HepG2 (cell line): ENCODE measurements around the gene ALB. TPM values are rescaled to one million over a fixed set of nuclear protein-coding genes. Genes with fewer than 3 reads are reported as not detected.

Experiments
- AKAP8 ChIP-seq: sonication (generic); formaldehyde crosslinking; IDR thresholded peaks from 2 replicates; pipeline ENCODE4 v1.5.1; 2020; ENCODE audit warnings: mild to moderate bottlenecking, missing genetic modification reagents
- ARHGAP35 ChIP-seq: sonication (generic); formaldehyde crosslinking; IDR thresholded peaks from 2 replicates; pipeline ENCODE4 v1.9.0; 2022; ENCODE audit warnings: mild to moderate bottlenecking, inconsistent platforms, moderate library complexity, missing genetic modification reagents, borderline replicate concordance
- CHD2 ChIP-seq: IDR thresholded peaks from 2 replicates; pipeline ENCODE4 v1.6.1; 2011; ENCODE audit warnings: low read depth, low read length, improper control_type of control experiment
- FLYWCH1 ChIP-seq: sonication (generic); formaldehyde crosslinking; IDR thresholded peaks from 2 replicates; pipeline ENCODE4 v1.8.1; 2023; ENCODE audit warnings: mild to moderate bottlenecking, missing genetic modification reagents
- IRX3 ChIP-seq: sonication (generic); formaldehyde crosslinking; IDR thresholded peaks from 2 replicates; pipeline ENCODE4 v1.8.1; 2023; ENCODE audit warnings: mild to moderate bottlenecking, low read depth, missing genetic modification reagents, borderline replicate concordance
- ISL2 ChIP-seq: sonication (generic); formaldehyde crosslinking; IDR thresholded peaks from 2 replicates; pipeline ENCODE4 v1.5.0; 2020; ENCODE audit warnings: missing genetic modification reagents
- JUN ChIP-seq: sonication (generic); formaldehyde crosslinking; IDR thresholded peaks from 2 replicates; pipeline ENCODE4 v1.4.0; 2020; ENCODE audit warnings: mild to moderate bottlenecking, missing genetic modification reagents
- MBNL3 ChIP-seq: fragments of 250-450 bp; sonication (Bioruptor Pico); conservative IDR thresholded peaks from 2 replicates; pipeline ENCODE4 v1.8.0; 2022; ENCODE audit warnings: mild to moderate bottlenecking, inconsistent platforms
- NFE2 ChIP-seq: sonication (generic); formaldehyde crosslinking; IDR thresholded peaks from 2 replicates; pipeline ENCODE4 v1.4.0; 2020; ENCODE audit warnings: missing genetic modification reagents
- POLR2A ChIP-seq, 2 experiments: IDR thresholded peaks; 2 replicates each; pipeline ENCODE4 v1.6.1; 2011; ENCODE audit warnings: low read depth in 2 of 2, low read length in 2 of 2, mild to moderate bottlenecking in 1 of 2, moderate library complexity in 1 of 2; ENCODE audit not compliant: insufficient read depth in 1 of 2
- TBX3 ChIP-seq: fragments of 450-650 bp; IDR thresholded peaks from 2 replicates; pipeline ENCODE4 v1.6.1; 2017; ENCODE audit warnings: antibody characterized with exemption, mild to moderate bottlenecking, inconsistent platforms, borderline replicate concordance
- XRCC5 ChIP-seq: fragments of 200-400 bp; formaldehyde crosslinking; optimal IDR thresholded peaks from 2 replicates; pipeline ENCODE3; 2017; ENCODE audit warnings: mild to moderate bottlenecking, low read length
- ZBTB42 ChIP-seq: sonication (generic); formaldehyde crosslinking; IDR thresholded peaks from 2 replicates; pipeline ENCODE4 v1.5.0; 2020; ENCODE audit warnings: mild to moderate bottlenecking, missing genetic modification reagents
- ZFAT ChIP-seq: sonication (generic); formaldehyde crosslinking; conservative IDR thresholded peaks from 2 replicates; pipeline ENCODE4 v1.8.1; 2023; ENCODE audit warnings: missing genetic modification reagents, inconsistent platforms
- ZFP1 ChIP-seq: IDR thresholded peaks from 2 replicates; pipeline ENCODE4 v1.6.1; 2016
- ZNF180 ChIP-seq: sonication (generic); formaldehyde crosslinking; IDR thresholded peaks from 2 replicates; pipeline ENCODE4 v1.4.0; 2020; ENCODE audit warnings: low read depth, missing genetic modification reagents, borderline replicate concordance
- ZNF569 ChIP-seq: sonication (generic); formaldehyde crosslinking; IDR thresholded peaks from 2 replicates; pipeline ENCODE4 v1.5.0; 2020; ENCODE audit warnings: mild to moderate bottlenecking, missing genetic modification reagents, moderate library complexity, borderline replicate concordance
- ZNF83 ChIP-seq: sonication (generic); formaldehyde crosslinking; IDR thresholded peaks from 2 replicates; pipeline ENCODE4 v1.4.0; 2020; ENCODE audit warnings: missing genetic modification reagents, mild to moderate bottlenecking, borderline replicate concordance
- polyA plus RNA-seq, 8 experiments: library from polyadenylated mRNA; depleted of rRNA in 3 of 8; stranded (reverse) in 7 of 8; unstranded in 1 of 8; fragments of >200 nt; fragmentation: Illumina TruSeq in 4 of 8; extraction: Trizol in 4 of 8; gene quantifications; 2 replicates each; pipeline versions ENCODE4 v1.2.1 to v1.2.3, GENCODE V29; 2011 to 2016; ENCODE audit warnings: low read depth in 4 of 8, missing spikeins in 1 of 8, mixed read lengths in 1 of 8; ENCODE audit not compliant: insufficient read depth in 1 of 8
- total RNA-seq, 5 experiments: library from RNA; depleted of rRNA; stranded (reverse); fragments of >200 nt; fragmentation: Illumina TruSeq; extraction: Trizol; gene quantifications; 2 replicates each; pipeline ENCODE4 v1.2.3, GENCODE V29; 2016; ENCODE audit warnings: low read depth in 1 of 5
- TF ChIP-seq, protein P1 (sequence below): sonication (generic); formaldehyde crosslinking; IDR thresholded peaks from 2 replicates; pipeline ENCODE4 v1.9.0; 2021; ENCODE audit warnings: missing genetic modification reagents, borderline replicate concordance
- TF ChIP-seq, protein P2 (sequence below): sonication (generic); formaldehyde crosslinking; IDR thresholded peaks from 2 replicates; pipeline ENCODE4 v1.4.0; 2020; ENCODE audit warnings: missing genetic modification reagents
- TF ChIP-seq, protein P3 (sequence below): IDR thresholded peaks from 2 replicates; pipeline ENCODE4 v1.6.1; 2016; ENCODE audit warnings: missing genetic modification reagents, missing compliant biosample characterization
- TF ChIP-seq, protein P4 (sequence below), 2 experiments: fragments of 450-650 bp in 1 of 2; sonication (generic) in 1 of 2; formaldehyde crosslinking; IDR thresholded peaks; 2 replicates each; pipeline versions ENCODE4 v1.5.0 to v1.8.0; 2020 to 2022; ENCODE audit warnings: mild to moderate bottlenecking in 1 of 2, missing genetic modification reagents in 1 of 2
- TF ChIP-seq, protein P5 (sequence below): sonication (generic); formaldehyde crosslinking; IDR thresholded peaks from 2 replicates; pipeline ENCODE4 v1.4.0; 2020; ENCODE audit warnings: missing genetic modification reagents

ALB gene
- total and polyA plus RNA-seq, 2 of the 13 experiments (the other 11 are each of a cell fraction or from before 2014, with no cell fraction given), result 22,259 to 22,625 TPM

DNA sequence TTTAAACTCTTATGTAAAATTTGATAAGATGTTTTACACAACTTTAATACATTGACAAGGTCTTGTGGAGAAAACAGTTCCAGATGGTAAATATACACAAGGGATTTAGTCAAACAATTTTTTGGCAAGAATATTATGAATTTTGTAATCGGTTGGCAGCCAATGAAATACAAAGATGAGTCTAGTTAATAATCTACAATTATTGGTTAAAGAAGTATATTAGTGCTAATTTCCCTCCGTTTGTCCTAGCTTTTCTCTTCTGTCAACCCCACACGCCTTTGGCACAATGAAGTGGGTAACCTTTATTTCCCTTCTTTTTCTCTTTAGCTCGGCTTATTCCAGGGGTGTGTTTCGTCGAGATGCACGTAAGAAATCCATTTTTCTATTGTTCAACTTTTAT is at the start of gene ALB (continued):
- TF ChIP-seq, protein P1, sequence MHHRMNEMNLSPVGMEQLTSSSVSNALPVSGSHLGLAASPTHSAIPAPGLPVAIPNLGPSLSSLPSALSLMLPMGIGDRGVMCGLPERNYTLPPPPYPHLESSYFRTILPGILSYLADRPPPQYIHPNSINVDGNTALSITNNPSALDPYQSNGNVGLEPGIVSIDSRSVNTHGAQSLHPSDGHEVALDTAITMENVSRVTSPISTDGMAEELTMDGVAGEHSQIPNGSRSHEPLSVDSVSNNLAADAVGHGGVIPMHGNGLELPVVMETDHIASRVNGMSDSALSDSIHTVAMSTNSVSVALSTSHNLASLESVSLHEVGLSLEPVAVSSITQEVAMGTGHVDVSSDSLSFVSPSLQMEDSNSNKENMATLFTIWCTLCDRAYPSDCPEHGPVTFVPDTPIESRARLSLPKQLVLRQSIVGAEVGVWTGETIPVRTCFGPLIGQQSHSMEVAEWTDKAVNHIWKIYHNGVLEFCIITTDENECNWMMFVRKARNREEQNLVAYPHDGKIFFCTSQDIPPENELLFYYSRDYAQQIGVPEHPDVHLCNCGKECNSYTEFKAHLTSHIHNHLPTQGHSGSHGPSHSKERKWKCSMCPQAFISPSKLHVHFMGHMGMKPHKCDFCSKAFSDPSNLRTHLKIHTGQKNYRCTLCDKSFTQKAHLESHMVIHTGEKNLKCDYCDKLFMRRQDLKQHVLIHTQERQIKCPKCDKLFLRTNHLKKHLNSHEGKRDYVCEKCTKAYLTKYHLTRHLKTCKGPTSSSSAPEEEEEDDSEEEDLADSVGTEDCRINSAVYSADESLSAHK (CRISPR knock-in tag), result no peak
- 0 out of 2 replicates have a peak, but pooled peaks have one; percentile 65 for TF ChIP-seq ZNF180 (CRISPR knock-in tag)
- TF ChIP-seq, protein P2, sequence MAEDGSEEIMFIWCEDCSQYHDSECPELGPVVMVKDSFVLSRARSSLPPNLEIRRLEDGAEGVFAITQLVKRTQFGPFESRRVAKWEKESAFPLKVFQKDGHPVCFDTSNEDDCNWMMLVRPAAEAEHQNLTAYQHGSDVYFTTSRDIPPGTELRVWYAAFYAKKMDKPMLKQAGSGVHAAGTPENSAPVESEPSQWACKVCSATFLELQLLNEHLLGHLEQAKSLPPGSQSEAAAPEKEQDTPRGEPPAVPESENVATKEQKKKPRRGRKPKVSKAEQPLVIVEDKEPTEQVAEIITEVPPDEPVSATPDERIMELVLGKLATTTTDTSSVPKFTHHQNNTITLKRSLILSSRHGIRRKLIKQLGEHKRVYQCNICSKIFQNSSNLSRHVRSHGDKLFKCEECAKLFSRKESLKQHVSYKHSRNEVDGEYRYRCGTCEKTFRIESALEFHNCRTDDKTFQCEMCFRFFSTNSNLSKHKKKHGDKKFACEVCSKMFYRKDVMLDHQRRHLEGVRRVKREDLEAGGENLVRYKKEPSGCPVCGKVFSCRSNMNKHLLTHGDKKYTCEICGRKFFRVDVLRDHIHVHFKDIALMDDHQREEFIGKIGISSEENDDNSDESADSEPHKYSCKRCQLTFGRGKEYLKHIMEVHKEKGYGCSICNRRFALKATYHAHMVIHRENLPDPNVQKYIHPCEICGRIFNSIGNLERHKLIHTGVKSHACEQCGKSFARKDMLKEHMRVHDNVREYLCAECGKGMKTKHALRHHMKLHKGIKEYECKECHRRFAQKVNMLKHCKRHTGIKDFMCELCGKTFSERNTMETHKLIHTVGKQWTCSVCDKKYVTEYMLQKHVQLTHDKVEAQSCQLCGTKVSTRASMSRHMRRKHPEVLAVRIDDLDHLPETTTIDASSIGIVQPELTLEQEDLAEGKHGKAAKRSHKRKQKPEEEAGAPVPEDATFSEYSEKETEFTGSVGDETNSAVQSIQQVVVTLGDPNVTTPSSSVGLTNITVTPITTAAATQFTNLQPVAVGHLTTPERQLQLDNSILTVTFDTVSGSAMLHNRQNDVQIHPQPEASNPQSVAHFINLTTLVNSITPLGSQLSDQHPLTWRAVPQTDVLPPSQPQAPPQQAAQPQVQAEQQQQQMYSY (CRISPR knock-in tag), result no peak
- TF ChIP-seq XRCC5, result no peak
- TF ChIP-seq ZBTB42 (CRISPR knock-in tag), result no peak
- no peak for TF ChIP-seq MBNL3 (CRISPR knock-in tag)
- TF ChIP-seq AKAP8 (CRISPR knock-in tag), result no peak
- TF ChIP-seq, protein P3, sequence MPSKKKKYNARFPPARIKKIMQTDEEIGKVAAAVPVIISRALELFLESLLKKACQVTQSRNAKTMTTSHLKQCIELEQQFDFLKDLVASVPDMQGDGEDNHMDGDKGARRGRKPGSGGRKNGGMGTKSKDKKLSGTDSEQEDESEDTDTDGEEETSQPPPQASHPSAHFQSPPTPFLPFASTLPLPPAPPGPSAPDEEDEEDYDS, result peak; percentile 98
- peak; percentile 73 for TF ChIP-seq ZFP1 (CRISPR knock-in tag)
- no peak for TF ChIP-seq TBX3
- TF ChIP-seq POLR2A (IDR thresholded peaks at IDR 0.05; ENCODE audit: insufficient read depth in 1 of 2, low read depth in 2 of 2, low read length in 2 of 2), result peak; percentile 96 to 99
- no peak for TF ChIP-seq NFE2 (CRISPR knock-in tag)
- TF ChIP-seq CHD2, result no peak
- TF ChIP-seq, protein P4, sequence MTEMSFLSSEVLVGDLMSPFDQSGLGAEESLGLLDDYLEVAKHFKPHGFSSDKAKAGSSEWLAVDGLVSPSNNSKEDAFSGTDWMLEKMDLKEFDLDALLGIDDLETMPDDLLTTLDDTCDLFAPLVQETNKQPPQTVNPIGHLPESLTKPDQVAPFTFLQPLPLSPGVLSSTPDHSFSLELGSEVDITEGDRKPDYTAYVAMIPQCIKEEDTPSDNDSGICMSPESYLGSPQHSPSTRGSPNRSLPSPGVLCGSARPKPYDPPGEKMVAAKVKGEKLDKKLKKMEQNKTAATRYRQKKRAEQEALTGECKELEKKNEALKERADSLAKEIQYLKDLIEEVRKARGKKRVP (CRISPR knock-in tag; IDR thresholded peaks at IDR 0.05), result peak in 1 of 2 experiments; percentile 57; a peak in 2 of 4 replicates
- TF ChIP-seq ZNF83 (CRISPR knock-in tag), result no peak
- peak; percentile 70; the same call in 1 of the 2 replicates for TF ChIP-seq IRX3 (CRISPR knock-in tag)
- no peak for TF ChIP-seq ARHGAP35
- TF ChIP-seq, protein P5, sequence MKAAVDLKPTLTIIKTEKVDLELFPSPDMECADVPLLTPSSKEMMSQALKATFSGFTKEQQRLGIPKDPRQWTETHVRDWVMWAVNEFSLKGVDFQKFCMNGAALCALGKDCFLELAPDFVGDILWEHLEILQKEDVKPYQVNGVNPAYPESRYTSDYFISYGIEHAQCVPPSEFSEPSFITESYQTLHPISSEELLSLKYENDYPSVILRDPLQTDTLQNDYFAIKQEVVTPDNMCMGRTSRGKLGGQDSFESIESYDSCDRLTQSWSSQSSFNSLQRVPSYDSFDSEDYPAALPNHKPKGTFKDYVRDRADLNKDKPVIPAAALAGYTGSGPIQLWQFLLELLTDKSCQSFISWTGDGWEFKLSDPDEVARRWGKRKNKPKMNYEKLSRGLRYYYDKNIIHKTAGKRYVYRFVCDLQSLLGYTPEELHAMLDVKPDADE, result no peak
- peak; percentile 89 for TF ChIP-seq ISL2
- TF ChIP-seq ZFAT, result no peak
- TF ChIP-seq FLYWCH1 (CRISPR knock-in tag), result no peak
- no peak for TF ChIP-seq ZNF569 (CRISPR knock-in tag)
- no peak for TF ChIP-seq JUN (CRISPR knock-in tag)
